Nephron progenitor cell (in vitro differentiated cells): ENCODE measurements around the gene NVL.
A peak's percentile ranks its signal among the peaks of the same experiment; 100 is the strongest.
"Not testable (repeated sequence)": the region's sequence is repeated elsewhere in the genome, so short reads cannot be mapped to it uniquely, and the experiment has no call there.

ENCODE experiments used
- DNase-seq: peaks from one replicate; pipeline ENCODE4 v3.0.0; 2021
- H3K27ac Mint-ChIP-seq: 2 replicates; pipeline ENCODE4 v1.8.0; 2021; ENCODE audit warnings: mild to moderate bottlenecking, moderate library complexity, mixed read lengths
- H3K27me3 Mint-ChIP-seq: 2 replicates; pipeline ENCODE4 v1.8.0; 2021; ENCODE audit warnings: mild to moderate bottlenecking, low read depth, mixed read lengths; ENCODE audit not compliant: poor library complexity
- H3K36me3 Mint-ChIP-seq: 2 replicates; pipeline ENCODE4 v1.8.0; 2021; ENCODE audit warnings: low read depth, mixed read lengths
- H3K4me1 Mint-ChIP-seq: 2 replicates; pipeline ENCODE4 v1.8.0; 2021; ENCODE audit warnings: mixed read lengths
- H3K4me3 Mint-ChIP-seq: 2 replicates; pipeline ENCODE4 v1.8.0; 2021; ENCODE audit warnings: mild to moderate bottlenecking, moderate library complexity, mixed read lengths
- H3K9me3 Mint-ChIP-seq: 2 replicates; pipeline ENCODE4 v1.8.0; 2021; ENCODE audit warnings: mild to moderate bottlenecking, moderate library complexity, mixed read lengths
- TF ChIP-seq, protein P1 (sequence below): fragments of 200-600 bp; sonication (generic); IDR thresholded peaks from 2 replicates; pipeline ENCODE4 v1.5.0; 2021; ENCODE audit warnings: antibody characterized with exemption

NVL gene

DNA sequence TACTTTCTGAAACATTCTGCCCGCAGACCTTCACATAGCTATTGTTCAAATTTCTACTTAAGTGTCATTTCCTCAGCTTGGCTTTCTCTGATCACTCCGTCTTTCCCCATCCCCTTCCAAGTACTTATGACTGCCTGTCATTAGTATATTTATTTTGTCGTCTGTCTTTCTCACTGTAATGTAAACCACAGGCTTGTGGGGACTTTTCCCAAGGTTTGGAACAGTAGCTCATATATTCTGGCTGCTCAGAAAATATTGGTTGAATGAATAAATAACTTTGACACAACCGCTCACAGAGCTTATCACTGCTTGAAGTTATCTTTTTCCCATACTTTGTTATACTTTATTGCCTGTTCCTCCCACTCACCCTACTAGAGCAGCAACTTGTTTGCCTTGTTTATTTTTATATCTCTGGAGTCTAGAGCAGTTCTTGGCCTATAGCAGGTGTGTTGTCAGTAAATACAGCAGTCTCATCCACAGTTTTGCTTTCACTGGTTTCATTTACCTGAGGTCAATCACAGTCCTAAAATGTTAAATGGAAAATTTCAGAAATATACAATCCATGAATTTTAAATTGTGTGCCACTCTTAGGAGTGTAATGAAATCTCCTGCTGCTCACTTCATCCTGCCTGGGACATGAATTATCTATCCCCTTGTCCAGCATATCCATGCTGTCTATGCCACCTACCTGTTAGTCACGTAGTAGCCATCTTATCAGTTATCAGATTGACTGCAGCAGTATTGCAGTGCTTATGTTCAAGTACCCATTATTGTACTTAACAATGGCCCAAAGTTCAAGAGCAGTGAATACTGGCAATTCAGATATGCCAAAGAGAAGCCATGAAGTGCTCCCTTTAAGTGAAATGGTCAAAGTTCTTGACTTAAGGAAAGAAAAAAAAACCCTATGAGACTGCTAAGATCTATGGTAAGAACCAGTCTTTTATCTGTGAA, 24.3 kb upstream of the NVL start:
- peaks cover 6% of the 10 kb centered on the region for H3K36me3 Mint-ChIP-seq
- no peak overlapping the region for H3K27ac Mint-ChIP-seq
- no peaks in the 10 kb centered on the region for H3K27me3 Mint-ChIP-seq
- peaks cover 17% of the 10 kb centered on the region for H3K4me1 Mint-ChIP-seq
- TF ChIP-seq, protein P1, sequence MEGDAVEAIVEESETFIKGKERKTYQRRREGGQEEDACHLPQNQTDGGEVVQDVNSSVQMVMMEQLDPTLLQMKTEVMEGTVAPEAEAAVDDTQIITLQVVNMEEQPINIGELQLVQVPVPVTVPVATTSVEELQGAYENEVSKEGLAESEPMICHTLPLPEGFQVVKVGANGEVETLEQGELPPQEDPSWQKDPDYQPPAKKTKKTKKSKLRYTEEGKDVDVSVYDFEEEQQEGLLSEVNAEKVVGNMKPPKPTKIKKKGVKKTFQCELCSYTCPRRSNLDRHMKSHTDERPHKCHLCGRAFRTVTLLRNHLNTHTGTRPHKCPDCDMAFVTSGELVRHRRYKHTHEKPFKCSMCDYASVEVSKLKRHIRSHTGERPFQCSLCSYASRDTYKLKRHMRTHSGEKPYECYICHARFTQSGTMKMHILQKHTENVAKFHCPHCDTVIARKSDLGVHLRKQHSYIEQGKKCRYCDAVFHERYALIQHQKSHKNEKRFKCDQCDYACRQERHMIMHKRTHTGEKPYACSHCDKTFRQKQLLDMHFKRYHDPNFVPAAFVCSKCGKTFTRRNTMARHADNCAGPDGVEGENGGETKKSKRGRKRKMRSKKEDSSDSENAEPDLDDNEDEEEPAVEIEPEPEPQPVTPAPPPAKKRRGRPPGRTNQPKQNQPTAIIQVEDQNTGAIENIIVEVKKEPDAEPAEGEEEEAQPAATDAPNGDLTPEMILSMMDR, result no peak
- H3K9me3 Mint-ChIP-seq, result peaks cover 13% of the 10 kb centered on the region
- DNase-seq, result no peak
- no peak overlapping the region for H3K4me3 Mint-ChIP-seq

DNA sequence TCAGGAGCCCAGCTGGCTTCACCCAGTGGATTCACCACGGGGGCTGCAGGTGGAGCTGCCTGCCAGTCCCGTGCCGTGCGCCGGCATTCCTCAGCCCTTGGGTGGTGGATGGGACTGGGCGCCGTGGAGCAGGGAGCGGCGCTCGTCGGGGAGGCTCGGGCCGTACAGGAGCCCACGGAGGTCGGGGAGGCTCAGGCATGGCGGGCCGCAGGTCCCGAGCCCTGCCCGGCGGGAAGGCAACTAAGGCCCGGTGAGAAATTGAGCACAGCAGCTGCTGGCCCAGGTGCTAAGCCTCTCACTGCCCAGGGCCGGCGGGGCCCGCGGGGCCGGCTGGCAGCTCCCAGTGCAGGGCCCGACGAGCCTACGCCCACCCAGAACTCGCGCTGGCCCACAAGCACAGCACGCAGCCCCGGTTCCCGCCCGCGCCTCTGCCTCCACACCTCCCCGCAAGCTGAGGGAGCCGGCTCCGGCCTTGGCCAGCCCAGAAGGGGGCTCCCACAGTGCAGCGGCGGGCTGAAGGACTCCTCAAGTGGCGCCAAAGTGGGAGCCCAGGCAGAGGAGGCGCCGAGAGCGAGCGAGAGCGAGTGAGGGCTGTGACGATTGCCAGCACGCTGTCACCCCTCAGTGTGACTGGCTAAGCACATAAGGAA, 22.6 kb upstream of the NVL start:
- H3K9me3 Mint-ChIP-seq, result peaks cover 16% of the 10 kb centered on the region
- not testable (repeated sequence) for H3K27me3 Mint-ChIP-seq, H3K27ac Mint-ChIP-seq, H3K36me3 Mint-ChIP-seq, DNase-seq, H3K4me1 Mint-ChIP-seq, H3K4me3 Mint-ChIP-seq

DNA sequence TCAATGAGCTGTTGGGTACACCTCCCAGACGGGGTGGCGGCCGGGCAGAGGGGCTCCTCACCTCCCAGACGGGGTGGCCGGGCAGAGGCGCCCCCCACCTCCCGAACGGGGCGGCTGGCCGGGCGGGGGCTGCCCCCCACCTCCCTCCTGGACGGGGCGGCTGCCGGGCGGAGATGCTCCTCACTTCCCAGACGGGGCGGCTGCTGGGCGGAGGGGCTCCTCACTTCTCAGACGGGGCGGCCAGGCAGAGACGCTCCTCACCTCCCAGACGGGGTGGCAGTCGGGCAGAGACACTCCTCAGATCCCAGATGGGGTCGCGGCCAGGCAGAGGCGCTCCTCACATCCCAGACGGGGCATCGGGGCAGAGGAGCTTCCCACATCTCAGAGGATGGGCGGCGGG, 19.7 kb upstream of the NVL start:
- H3K27me3 Mint-ChIP-seq, DNase-seq, H3K4me3 Mint-ChIP-seq, H3K36me3 Mint-ChIP-seq, H3K4me1 Mint-ChIP-seq, H3K27ac Mint-ChIP-seq: not testable (repeated sequence)
- peaks cover 29% of the 10 kb centered on the region for H3K9me3 Mint-ChIP-seq

DNA sequence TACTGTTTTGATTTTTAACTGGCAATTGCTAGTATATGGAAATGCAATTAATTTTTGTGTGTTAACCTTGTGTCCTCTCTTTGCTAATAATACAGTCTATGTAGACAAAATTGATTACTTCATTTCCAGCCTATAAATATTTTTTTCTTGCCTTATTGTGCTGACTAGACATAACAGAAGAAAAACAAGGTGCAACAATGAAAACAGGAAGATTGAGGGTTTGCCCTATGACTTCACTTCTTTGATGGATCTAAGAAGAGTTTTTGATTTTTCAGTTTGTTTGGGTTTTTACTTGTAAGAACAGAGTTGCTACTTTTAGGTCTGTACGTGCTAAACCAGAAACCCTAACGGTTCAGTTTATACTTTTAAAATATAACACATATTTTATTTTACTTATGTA, 18.2 kb upstream of the NVL start:
- Mint-ChIP-seq H3K9me3 (peaks cover 41% of the 10 kb centered on the region), H3K27me3 (peaks cover 11% of the 10 kb centered on the region), H3K4me3 (no peak overlapping the region), H3K27ac (no peak overlapping the region), H3K36me3 (peaks cover under 1% of the 10 kb centered on the region), H3K4me1 (no peaks in the 10 kb centered on the region)
- no peak for DNase-seq
- TF ChIP-seq, protein P1, result no peak

DNA sequence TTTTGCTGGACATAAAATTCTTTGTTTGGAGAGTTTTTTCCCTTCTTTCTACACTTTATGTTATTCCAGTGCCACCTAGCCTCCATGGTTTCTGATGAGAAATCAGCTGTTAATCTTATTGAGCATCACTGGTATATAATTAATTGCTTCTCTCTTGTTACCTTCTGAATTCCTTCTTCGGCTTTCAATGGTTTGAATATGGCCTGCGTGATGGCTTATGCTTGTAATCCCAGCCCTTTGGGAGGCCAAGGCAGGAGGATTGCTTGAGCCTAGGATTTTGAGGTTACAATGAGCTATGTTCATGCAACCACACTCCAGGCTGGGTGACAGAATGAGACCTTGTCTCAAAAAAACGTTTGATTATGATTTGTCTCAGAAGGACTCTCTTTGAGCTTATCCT, 13.7 kb upstream of the NVL start:
- Mint-ChIP-seq H3K36me3 (peaks cover 14% of the 10 kb centered on the region), H3K4me1 (no peaks in the 10 kb centered on the region), H3K27me3 (peaks cover 46% of the 10 kb centered on the region), H3K27ac (no peak overlapping the region), H3K4me3 (no peak overlapping the region), H3K9me3 (peaks cover 43% of the 10 kb centered on the region)
- TF ChIP-seq, protein P1, result no peak
- DNase-seq, result no peak

DNA sequence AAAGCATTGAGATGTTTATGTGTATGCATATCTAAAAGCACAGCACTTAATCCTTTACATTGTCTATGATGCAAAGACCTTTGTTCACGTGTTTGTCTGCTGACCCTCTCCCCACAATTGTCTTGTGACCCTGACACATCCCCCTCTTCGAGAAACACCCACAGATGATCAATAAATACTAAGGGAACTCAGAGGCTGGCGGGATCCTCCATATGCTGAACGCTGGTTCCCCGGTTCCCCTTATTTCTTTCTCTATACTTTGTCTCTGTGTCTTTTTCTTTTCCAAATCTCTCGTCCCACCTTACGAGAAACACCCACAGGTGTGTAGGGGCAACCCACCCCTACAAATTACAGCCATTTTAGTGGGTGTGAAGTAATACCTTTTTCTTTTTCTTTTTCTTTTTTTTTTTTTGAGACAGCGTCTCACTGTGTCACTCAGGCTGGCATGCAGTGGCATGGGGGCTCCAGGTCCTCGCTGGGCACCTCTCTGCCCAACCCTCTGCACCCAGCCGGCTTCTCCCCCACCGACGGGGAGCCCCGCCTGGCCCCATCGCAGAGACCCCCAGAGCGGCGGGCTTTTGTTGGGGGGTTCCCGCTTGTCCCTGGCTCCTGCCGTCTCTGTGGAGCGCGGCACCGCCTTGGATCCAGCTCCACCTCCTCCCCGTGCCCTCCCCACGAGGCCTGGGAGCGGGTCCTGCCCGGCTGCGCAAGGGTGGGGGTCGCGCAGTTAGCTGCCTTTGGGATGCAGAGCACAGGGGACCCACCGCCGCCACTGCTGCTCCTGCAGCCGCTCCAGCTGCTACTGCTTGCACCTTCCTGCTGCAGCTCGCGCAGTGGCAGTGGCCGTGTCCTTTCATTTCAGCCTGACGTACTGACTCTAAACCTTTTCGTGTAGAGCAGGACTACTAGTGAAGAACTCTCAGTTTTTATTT, 10.7 kb upstream of the NVL start:
- H3K27me3 Mint-ChIP-seq, result peaks cover 57% of the 10 kb centered on the region
- not testable (repeated sequence) for H3K27ac Mint-ChIP-seq, H3K4me1 Mint-ChIP-seq
- peak; percentile 40 for DNase-seq
- H3K36me3 Mint-ChIP-seq, result peaks cover 14% of the 10 kb centered on the region
- peak overlapping the region; percentile 71 for H3K4me3 Mint-ChIP-seq
- peaks cover 40% of the 10 kb centered on the region for H3K9me3 Mint-ChIP-seq
